Hepatocyte (in vitro differentiated cells): ENCODE data around the gene DDX6.

Source experiments
- EZH2 ChIP-seq: fragments of 200-600 bp; sonication (generic); IDR thresholded peaks from 2 replicates; pipeline ENCODE4 v1.6.1; 2016; ENCODE audit warnings: antibody characterized with exemption, mild to moderate bottlenecking, borderline replicate concordance
- EZH2phosphoT487 ChIP-seq: fragments of 200-600 bp; sonication (generic); IDR thresholded peaks from one replicate; pipeline ENCODE4 v1.6.1; 2018; ENCODE audit warnings: antibody characterized with exemption, mild to moderate bottlenecking, low read depth, moderate library complexity; ENCODE audit not compliant: unreplicated experiment, severe bottlenecking
- TF ChIP-seq, protein P1 (sequence below): fragments of 200-600 bp; sonication (generic); IDR thresholded peaks from 2 replicates; pipeline ENCODE4 v1.5.1; 2016; ENCODE audit warnings: antibody characterized with exemption, mild to moderate bottlenecking; ENCODE audit not compliant: poor library complexity

GRCh38 chr11:118790357-118791110, 430 bp downstream of the DDX6 start:
- TF ChIP-seq, protein P1, sequence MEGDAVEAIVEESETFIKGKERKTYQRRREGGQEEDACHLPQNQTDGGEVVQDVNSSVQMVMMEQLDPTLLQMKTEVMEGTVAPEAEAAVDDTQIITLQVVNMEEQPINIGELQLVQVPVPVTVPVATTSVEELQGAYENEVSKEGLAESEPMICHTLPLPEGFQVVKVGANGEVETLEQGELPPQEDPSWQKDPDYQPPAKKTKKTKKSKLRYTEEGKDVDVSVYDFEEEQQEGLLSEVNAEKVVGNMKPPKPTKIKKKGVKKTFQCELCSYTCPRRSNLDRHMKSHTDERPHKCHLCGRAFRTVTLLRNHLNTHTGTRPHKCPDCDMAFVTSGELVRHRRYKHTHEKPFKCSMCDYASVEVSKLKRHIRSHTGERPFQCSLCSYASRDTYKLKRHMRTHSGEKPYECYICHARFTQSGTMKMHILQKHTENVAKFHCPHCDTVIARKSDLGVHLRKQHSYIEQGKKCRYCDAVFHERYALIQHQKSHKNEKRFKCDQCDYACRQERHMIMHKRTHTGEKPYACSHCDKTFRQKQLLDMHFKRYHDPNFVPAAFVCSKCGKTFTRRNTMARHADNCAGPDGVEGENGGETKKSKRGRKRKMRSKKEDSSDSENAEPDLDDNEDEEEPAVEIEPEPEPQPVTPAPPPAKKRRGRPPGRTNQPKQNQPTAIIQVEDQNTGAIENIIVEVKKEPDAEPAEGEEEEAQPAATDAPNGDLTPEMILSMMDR: peak; percentile 49
- no peak for TF ChIP-seq EZH2phosphoT487
- TF ChIP-seq EZH2: no peak
